Colonic mucosa (tissue), 4 donors: Measurements from ENCODE around the gene SLCO3A1. TPM values are rescaled to one million over a fixed set of nuclear protein-coding genes. Genes with fewer than 3 reads are reported as not detected.

Source experiments
- DNase-seq: peaks from one replicate; pipeline ENCODE4 v3.0.0-alpha.2; 2020
- H3K27ac ChIP-seq: fragments of 200-600 bp; one replicate; pipeline ENCODE4 v1.8.0; 2021
- H3K27me3 ChIP-seq: fragments of 200-600 bp; one replicate; pipeline ENCODE4 v1.8.0; 2021
- H3K36me3 ChIP-seq: fragments of 200-600 bp; one replicate; pipeline ENCODE4 v1.8.0; 2021
- H3K4me1 ChIP-seq: fragments of 200-600 bp; one replicate; pipeline ENCODE4 v1.8.0; 2021; ENCODE audit warnings: mild to moderate bottlenecking
- H3K4me3 ChIP-seq: fragments of 200-600 bp; one replicate; pipeline ENCODE4 v1.8.0; 2021
- H3K9ac ChIP-seq, 2 donors: one replicate each; pipeline ENCODE4 v1.7.0; 2013; ENCODE audit warnings: control low read depth in 2 of 2, low read depth in 2 of 2, low read length in 2 of 2
- H3K9me3 ChIP-seq: fragments of 200-600 bp; one replicate; pipeline ENCODE4 v1.8.0; 2021
- intact Hi-C: fragments of 100-400 bp; cut with DNase I; formaldehyde crosslinking; loops from one replicate; pipeline ENCODE4 v1.14.1; 2022
- total RNA-seq, 2 donors: library from RNA; stranded (reverse); fragmentation: NEBNext Ultra II Directional in 1 of 2; extraction: Animal tissue kit (Norgen Biotek cat#: 25700) in 1 of 2; gene quantifications; one replicate each; pipeline ENCODE4 v1.2.1, GENCODE V29; 2021
- TF ChIP-seq, protein P1 (sequence below): fragments of 200-600 bp; IDR thresholded peaks from one replicate; pipeline ENCODE4 v1.8.0; 2022; ENCODE audit warnings: antibody characterized with exemption, mild to moderate bottlenecking
- donor health status: healthy.
- donor health status: DM: no; HTN: no; CAD: no.
- donor health status: DM: no; HTN: no; CAD: no.

The SLCO3A1 gene
- total RNA-seq, 2 donors from 2014 or later, result 11.4 to 24.6 TPM

DNA sequence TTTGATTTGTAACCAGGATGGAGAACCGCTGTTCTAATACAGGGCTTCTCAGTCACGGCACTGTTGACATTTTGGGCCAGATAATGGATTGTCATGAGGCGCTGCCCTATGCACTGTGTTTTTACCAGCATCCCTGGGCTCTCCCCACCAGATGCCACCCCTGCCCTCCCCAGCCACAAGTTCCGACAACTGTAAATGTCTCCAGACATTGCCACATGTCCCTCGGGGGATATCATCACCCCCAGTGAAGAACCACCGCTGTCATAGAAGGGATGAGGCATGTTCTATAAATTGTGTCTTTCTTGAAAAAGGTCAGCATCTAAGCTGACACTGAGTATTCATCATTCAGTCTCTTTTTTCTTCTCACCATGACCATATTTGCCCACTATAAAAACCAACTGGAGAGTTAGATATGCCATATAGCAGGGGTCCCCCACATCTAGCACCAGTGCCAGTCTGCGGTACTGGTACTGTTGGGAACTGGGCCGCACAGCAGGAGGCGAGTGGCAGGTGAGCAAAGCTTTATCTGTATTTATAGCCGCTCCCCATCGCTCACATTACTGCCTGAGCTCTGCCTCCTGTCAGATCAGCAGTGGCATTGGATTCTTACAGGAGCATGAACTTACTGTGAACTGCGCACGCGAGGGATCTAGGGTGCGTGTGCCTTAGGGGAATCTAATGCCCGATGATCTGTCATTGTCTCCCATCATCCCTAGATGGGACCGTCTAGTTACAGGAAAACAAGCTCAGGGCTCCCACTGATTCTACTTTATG lies 279.7 kb downstream of the SLCO3A1 start:
- Histone ChIP-seq H3K27ac (no peak overlapping the region), H3K4me1 (no peaks in the 10 kb centered on the region), H3K27me3 (no peaks in the 10 kb centered on the region), H3K9me3 (no peaks in the 10 kb centered on the region), H3K9ac (no peak overlapping the region), H3K4me3 (no peak overlapping the region), H3K36me3 (no peaks in the 10 kb centered on the region)
- no peak for DNase-seq
- intact Hi-C loops, result no loop called here
- TF ChIP-seq, protein P1, sequence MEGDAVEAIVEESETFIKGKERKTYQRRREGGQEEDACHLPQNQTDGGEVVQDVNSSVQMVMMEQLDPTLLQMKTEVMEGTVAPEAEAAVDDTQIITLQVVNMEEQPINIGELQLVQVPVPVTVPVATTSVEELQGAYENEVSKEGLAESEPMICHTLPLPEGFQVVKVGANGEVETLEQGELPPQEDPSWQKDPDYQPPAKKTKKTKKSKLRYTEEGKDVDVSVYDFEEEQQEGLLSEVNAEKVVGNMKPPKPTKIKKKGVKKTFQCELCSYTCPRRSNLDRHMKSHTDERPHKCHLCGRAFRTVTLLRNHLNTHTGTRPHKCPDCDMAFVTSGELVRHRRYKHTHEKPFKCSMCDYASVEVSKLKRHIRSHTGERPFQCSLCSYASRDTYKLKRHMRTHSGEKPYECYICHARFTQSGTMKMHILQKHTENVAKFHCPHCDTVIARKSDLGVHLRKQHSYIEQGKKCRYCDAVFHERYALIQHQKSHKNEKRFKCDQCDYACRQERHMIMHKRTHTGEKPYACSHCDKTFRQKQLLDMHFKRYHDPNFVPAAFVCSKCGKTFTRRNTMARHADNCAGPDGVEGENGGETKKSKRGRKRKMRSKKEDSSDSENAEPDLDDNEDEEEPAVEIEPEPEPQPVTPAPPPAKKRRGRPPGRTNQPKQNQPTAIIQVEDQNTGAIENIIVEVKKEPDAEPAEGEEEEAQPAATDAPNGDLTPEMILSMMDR, result no peak

DNA sequence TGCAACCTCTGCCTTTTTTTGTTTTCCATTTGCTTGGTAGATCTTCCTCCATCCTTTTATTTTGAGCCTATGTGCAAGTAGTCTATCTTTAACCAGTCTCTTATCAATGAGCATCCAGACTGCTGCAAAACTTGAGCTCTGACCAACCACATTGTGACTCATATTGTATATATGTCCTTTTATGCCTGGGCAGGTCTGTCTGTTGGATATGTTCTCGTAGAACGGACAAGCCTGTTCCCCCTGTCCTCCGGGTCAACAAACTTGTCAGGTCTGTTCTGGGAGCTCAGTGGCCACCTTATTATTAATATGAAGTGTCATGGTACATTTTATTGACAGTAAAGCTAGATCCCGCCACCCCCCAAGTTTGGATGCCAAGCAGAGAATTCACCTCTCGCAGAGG lies 287.3 kb downstream of the SLCO3A1 start:
- H3K4me1 ChIP-seq, result no peaks in the 10 kb centered on the region
- H3K36me3 ChIP-seq, result no peaks in the 10 kb centered on the region
- intact Hi-C loops, result no loop called here
- TF ChIP-seq, protein P1, result no peak
- DNase-seq, result no peak
- H3K9ac ChIP-seq, result no peak overlapping the region
- H3K9me3 ChIP-seq, result no peaks in the 10 kb centered on the region
- H3K27ac ChIP-seq, result no peak overlapping the region
- H3K27me3 ChIP-seq, result no peaks in the 10 kb centered on the region
- H3K4me3 ChIP-seq, result no peak overlapping the region

DNA sequence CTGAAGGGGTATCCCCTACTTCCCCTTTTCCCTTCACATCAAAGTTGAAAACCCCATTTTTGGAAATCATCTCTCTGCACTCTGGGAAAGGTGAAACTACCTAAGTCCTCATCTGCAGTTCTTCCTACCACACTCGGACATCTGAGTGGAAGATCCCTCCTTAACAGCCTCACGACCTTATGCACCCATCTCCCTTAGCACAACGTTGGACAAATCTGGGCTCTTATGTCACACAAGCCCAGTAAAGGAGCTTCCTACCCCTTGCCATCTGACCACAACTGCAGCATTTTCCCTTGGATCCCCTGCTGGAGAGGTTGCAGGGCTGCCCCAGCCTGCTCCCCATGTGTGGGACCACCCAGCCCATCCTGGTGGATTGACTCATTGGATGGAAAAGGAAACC lies 288.1 kb downstream of the SLCO3A1 start:
- no peak for DNase-seq
- Histone ChIP-seq H3K4me3 (no peak overlapping the region), H3K27me3 (no peaks in the 10 kb centered on the region), H3K9me3 (no peaks in the 10 kb centered on the region), H3K36me3 (no peaks in the 10 kb centered on the region), H3K27ac (no peak overlapping the region), H3K4me1 (no peaks in the 10 kb centered on the region), H3K9ac (no peak overlapping the region)
- TF ChIP-seq, protein P1, result no peak
- intact Hi-C loops, result no loop called here

DNA sequence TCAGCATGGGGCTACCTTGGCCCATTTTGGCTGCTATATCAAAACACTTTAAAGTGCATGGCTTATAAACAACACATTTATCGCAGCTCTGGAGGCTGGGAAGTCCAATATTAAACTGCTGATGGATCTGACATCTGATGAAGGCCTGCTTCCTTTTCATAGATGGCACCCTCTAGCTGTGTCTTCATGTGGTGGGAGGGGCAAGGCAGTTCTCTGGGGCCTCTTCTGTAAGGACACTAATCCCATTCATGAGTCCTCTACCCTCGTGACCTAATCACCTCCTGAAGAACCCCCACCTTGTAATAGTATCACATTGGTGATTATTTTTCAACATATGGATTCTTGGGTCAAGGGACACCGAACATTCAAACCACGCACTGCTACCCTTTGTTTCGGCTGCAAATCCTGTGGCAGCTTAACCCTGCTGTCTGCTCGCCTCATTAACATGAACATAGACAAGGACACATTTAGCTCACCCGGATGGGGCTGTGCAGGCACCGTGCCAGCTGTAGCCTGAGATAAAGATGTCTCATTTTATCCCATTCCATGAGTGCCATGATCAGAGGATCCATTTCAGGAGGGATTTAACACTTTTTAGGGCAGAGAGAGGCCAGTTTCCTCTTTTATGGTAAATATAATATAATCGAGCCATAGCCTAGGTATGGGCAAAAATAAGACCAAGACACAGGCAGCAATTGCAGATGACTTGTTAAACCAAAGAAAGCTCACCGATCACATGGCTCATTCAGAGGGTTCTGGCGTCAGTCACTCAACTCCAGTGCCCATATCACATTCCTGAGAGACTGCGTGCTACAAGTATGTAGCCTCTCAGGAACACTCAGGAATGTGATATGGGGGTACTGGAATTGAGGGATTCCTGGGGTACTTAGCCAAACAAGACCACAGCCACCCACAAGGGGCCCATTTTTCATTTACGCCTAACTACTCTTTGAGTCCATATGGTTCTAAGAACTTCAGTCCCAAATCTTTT lies 289.0 kb downstream of the SLCO3A1 start:
- Histone ChIP-seq H3K4me3 (no peak overlapping the region), H3K4me1 (no peaks in the 10 kb centered on the region), H3K9ac (no peak overlapping the region), H3K27me3 (no peaks in the 10 kb centered on the region), H3K36me3 (no peaks in the 10 kb centered on the region), H3K27ac (no peak overlapping the region), H3K9me3 (no peaks in the 10 kb centered on the region)
- intact Hi-C loops, result no loop called here
- TF ChIP-seq, protein P1, result no peak
- no peak for DNase-seq

DNA sequence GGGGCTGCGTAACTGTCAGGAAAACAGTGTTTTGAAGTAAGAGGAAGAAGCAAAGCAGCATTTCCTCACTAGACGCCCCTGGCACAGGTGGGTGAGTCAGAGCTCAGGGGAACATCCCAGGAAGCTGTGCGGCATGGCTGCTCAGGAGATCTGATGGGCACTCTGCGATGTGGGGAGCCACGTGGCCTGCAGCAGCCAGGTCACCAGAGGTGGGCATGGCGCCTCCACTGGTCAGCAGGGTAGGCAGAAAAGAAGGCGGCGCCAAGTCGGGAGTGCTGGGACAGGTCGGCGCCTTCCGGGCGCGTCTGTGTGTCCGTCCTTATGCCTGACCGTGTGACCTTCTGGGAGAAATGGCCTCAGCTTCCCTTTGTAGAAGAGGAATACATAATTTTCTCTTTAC lies 290.3 kb downstream of the SLCO3A1 start:
- H3K9me3 ChIP-seq, result no peaks in the 10 kb centered on the region
- TF ChIP-seq, protein P1, result no peak
- no peaks in the 10 kb centered on the region for H3K27me3 ChIP-seq
- no peaks in the 10 kb centered on the region for H3K36me3 ChIP-seq
- no peak overlapping the region for H3K27ac ChIP-seq
- no peak overlapping the region for H3K4me3 ChIP-seq
- intact Hi-C loops, result no loop called here
- no peak overlapping the region for H3K9ac ChIP-seq
- DNase-seq, result no peak
- no peaks in the 10 kb centered on the region for H3K4me1 ChIP-seq
